Measurements from ENCODE around the gene NFATC4. TPM values are rescaled to one million over a fixed set of nuclear protein-coding genes. Genes with fewer than 3 reads are reported as not detected.

Gene NFATC4
- total and polyA plus RNA-seq, 2 donors, result 41.8 to 136 TPM

DNA sequence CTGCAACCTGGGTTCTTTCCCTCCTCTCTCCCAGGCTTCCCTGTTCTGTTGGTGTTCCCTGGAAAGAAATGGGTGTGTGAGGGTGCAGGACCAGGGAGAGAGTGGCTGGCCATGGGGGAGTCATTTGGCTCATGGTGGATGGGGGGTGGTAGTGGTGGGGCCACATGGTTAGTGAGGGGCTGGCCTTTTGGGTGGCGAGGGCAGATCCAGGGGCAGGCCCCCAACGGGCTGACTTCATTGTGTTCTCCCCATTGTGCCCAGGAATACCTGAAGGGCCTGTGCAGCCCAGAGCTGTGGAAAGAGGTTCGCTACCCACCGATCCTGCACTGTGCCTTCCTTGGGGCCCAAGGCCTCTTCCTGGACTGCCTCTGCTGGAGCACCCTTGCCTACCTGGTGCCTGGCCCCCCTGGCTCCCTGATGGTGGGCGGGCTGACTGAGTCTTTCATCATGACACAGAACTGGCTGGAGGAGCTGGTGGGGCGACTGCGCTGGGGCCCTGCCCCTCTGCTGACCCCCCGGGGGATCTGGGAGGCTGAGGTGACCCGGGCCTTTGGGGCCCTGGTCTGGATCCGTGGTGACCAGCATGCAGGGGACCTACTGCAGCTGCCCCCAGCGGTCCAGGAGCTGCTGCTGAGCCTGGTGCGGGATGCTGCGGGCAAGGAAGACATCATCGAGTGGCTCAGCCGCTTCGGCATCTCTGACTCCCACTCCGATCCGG is 39.8 kb downstream of the NFATC4 start:
- no peaks in the 10 kb centered on the region for H3K36me3 ChIP-seq (ENCODE audit: insufficient read depth)
- WGBS, result 95% methylated on average over 18 of the region's 18 CpGs
- no peak overlapping the region for H3K4me3 ChIP-seq (ENCODE audit: low read depth, low read length)

DNA sequence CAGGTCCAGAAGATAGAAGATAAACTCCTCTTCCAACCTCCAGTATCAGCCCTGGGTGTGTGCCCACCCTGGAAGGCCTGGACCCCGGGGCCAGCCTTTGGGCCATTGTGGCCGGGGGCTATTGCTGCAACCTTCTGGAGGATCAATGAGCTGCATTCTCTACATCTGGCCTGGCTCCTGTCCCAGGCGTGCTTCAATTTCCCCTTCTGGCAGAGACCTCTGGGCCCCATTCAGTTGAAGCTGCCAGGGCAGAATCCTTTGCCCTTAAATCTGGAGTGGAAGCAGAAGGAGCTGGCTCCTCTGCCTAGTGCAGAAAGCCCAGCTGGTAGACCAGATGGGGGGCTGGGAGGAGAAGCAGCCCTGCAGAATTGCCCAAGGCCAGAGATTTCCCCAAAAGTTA is 40.8 kb downstream of the NFATC4 start:
- no peak overlapping the region for H3K4me3 ChIP-seq (ENCODE audit: low read depth, low read length)
- H3K4me1 ChIP-seq (ENCODE audit: insufficient read depth), result no peaks in the 10 kb centered on the region
- 60% methylated on average over 3 of the region's 3 CpGs for WGBS
- DNase-seq (ENCODE audit: extremely low spot score), result no peak
- H3K36me3 ChIP-seq (ENCODE audit: insufficient read depth), result no peaks in the 10 kb centered on the region
- H3K27ac ChIP-seq (ENCODE audit: low read depth), result no peak overlapping the region

More for the DNA sequence above, 39.8 kb downstream of the NFATC4 start:
- no peak overlapping the region for H3K27ac ChIP-seq (ENCODE audit: low read depth)
- H3K4me1 ChIP-seq (ENCODE audit: insufficient read depth), result no peaks in the 10 kb centered on the region
- DNase-seq (ENCODE audit: extremely low spot score), result no peak

DNA sequence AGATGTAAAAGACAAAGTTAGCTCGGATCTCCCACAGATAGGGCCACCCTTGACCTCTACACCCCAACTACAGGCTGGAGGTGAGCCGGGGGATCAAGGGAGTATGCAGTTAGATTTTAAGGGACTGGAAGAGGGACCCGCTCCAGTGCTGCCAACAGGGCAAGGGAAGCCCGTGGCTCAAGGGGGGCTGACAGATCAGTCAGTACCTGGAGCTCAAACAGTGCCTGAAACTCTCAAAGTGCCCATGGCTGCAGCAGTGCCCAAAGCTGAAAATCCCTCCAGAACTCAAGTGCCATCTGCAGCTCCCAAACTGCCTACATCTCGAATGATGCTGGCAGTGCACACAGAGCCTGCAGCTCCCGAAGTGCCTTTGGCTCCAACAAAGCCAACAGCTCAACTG is 41.2 kb downstream of the NFATC4 start:
- no peaks in the 10 kb centered on the region for H3K4me1 ChIP-seq (ENCODE audit: insufficient read depth)
- H3K4me3 ChIP-seq (ENCODE audit: low read depth, low read length), result no peak overlapping the region
- no peak for DNase-seq (ENCODE audit: extremely low spot score)
- 85% methylated on average over 6 of the region's 6 CpGs for WGBS
- H3K36me3 ChIP-seq (ENCODE audit: insufficient read depth), result no peaks in the 10 kb centered on the region
- H3K27ac ChIP-seq (ENCODE audit: low read depth), result no peak overlapping the region

DNA sequence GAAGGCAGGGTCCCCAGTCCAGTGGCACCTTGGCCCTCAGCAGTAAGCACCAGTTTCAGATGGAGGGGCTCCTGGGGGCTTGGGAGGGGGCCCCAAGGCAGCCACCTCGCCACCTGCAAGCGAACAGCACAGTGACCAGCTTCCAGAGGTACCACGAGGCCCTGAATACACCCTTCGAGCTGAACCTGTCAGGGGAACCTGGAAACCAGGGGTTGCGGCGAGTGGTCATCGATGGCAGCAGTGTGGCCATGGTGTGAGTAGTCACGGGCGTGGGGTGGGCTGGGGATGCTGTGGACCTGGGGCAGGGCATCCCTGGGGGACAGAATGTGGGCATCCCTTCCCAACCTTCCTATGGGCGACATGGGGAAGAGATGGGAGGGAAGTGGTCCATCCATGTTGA is 42.0 kb downstream of the NFATC4 start:
- WGBS, result 96% methylated on average over 10 of the region's 10 CpGs
- H3K4me1 ChIP-seq (ENCODE audit: insufficient read depth), result no peaks in the 10 kb centered on the region
- H3K4me3 ChIP-seq (ENCODE audit: low read depth, low read length), result no peak overlapping the region
- no peaks in the 10 kb centered on the region for H3K36me3 ChIP-seq (ENCODE audit: insufficient read depth)
- H3K27ac ChIP-seq (ENCODE audit: low read depth), result no peak overlapping the region
- DNase-seq (ENCODE audit: extremely low spot score), result no peak

DNA sequence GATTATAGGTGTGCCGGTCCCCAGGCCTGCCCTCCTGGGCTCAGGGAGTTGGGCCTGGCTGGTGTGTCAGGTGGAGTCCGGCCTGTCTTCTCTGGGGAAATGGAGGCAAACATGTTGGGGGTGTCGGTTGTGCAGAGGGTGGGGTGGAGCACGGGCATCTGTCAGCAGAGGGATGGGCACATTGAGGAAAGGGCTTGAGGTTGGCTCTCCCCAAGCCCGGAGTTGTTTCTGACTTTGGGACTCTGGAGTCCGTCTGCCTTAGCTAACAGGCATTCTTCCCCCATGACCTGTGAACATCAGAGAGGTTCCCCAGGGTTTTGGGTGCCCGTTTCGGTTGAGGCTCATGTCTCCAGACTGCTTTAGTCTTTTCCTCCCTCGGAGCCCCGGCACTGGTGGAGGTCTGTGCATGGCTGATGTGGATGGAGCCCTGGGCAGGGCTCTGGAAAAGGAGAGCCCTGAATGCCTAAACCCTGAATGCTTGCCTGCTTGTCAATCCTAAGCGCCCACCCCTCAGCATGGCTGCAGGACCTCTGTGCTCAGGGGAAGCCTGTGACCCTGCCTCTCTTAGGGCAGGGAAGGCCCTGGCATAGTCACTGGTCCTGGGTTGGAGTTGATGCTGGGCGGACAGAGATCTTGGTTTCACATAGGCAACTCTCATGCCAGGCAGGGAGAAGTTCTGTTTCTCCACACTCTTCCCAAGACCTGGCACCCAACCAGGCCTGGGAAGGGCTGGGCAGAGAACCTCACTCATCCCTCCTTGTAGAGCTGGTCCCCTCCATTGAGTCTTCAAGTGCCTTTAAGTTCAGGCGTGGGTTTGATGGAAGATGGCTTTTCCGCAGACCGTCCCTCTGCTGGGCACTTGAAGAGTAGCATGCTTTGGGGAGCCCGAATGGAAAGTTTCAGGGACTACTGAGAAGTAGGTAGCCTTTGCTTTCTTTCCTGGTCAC is 43.7 kb downstream of the NFATC4 start:
- no peaks in the 10 kb centered on the region for H3K4me1 ChIP-seq (ENCODE audit: insufficient read depth)
- no peak overlapping the region for H3K27ac ChIP-seq (ENCODE audit: low read depth)
- no peak for DNase-seq (ENCODE audit: extremely low spot score)
- 72% methylated on average over 16 of the region's 16 CpGs for WGBS
- H3K4me3 ChIP-seq (ENCODE audit: low read depth, low read length), result no peak overlapping the region
- H3K36me3 ChIP-seq (ENCODE audit: insufficient read depth), result no peaks in the 10 kb centered on the region

DNA sequence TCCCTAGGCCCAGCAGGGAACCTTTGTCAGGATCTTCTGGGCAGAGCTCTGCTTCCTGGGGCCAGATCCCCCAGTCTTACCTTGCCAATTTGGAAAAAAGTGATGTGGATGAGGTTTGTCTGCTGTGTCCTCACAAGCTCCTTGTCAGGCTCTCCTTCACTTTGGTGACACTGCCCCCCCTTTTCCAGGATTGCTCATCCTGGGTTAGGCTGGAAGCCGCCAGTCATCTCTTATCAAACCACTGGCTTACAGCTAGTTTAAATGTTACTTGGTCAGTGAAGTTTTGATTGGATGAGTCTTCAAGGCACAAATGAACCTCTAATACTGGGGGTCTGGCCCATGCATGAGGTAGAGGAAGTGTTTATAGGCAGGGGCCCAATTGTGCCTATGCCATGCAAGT is 46.1 kb downstream of the NFATC4 start:
- H3K4me3 ChIP-seq (ENCODE audit: low read depth, low read length), result no peak overlapping the region
- no peak for DNase-seq (ENCODE audit: extremely low spot score)

DNA sequence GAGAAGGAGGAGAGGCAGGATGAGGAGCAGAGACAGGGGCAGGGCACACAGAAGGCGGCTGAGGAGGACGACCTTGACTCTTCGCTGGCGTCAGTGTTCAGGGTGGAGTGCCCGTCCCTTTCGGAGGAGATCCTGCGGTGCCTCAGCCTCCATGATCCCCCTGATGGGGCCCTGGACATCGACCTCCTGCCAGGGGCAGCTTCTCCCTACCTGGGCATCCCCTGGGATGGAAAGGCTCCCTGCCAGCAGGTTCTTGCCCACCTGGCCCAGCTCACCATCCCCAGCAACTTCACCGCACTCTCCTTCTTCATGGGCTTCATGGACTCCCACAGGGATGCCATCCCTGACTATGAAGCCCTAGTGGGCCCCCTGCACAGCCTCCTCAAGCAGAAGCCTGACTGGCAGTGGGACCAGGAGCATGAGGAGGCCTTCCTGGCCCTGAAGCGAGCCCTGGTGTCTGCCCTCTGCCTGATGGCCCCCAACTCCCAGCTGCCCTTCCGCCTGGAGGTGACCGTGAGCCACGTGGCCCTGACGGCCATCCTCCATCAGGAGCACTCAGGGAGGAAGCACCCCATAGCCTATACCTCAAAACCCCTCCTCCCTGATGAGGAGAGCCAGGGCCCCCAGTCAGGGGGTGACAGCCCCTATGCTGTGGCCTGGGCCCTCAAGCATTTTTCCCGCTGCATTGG is 46.9 kb downstream of the NFATC4 start:
- H3K4me3 ChIP-seq (ENCODE audit: low read depth, low read length), result no peak overlapping the region
- WGBS, result 88% methylated on average over 15 of the region's 15 CpGs
- no peak for DNase-seq (ENCODE audit: extremely low spot score)
- no peak overlapping the region for H3K27ac ChIP-seq (ENCODE audit: low read depth)
- no peaks in the 10 kb centered on the region for H3K36me3 ChIP-seq (ENCODE audit: insufficient read depth)
- no peaks in the 10 kb centered on the region for H3K4me1 ChIP-seq (ENCODE audit: insufficient read depth)

More for the DNA sequence above, 46.1 kb downstream of the NFATC4 start:
- Histone ChIP-seq H3K27ac (ENCODE audit: low read depth) (no peak overlapping the region), H3K36me3 (ENCODE audit: insufficient read depth) (no peaks in the 10 kb centered on the region), H3K4me1 (ENCODE audit: insufficient read depth) (no peaks in the 10 kb centered on the region)
- 91% methylated on average over 1 of the region's 1 CpG for WGBS

DNA sequence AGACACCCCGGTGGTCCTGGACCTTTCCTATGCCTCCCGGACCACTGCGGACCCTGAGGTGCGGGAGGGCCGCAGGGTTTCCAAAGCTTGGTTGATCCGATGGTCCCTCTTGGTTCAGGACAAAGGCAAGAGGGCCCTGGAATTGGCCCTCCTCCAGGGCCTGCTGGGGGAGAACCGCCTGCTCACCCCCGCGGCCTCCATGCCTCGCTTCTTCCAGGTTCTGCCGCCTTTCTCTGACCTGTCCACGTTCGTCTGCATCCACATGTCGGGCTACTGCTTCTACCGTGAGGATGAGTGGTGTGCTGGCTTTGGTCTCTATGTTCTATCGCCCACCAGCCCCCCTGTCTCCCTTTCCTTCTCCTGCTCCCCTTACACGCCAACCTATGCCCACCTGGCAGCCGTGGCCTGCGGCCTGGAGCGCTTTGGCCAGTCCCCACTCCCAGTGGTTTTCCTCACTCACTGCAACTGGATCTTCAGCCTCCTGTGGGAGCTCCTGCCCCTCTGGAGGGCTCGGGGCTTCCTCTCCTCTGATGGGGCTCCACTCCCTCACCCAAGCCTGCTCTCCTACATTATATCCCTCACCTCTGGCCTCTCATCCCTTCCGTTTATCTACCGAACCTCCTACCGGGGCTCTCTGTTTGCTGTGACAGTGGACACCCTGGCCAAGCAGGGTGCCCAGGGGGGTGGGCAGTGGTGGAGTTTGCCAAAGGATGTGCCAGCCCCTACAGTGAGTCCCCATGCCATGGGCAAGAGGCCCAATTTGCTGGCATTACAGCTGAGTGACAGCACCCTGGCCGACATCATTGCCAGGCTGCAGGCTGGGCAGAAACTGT is 47.7 kb downstream of the NFATC4 start:
- 85% methylated on average over 25 of the region's 25 CpGs for WGBS
- no peak for DNase-seq (ENCODE audit: extremely low spot score)
- Histone ChIP-seq H3K4me1 (ENCODE audit: insufficient read depth) (no peaks in the 10 kb centered on the region), H3K27ac (ENCODE audit: low read depth) (no peak overlapping the region), H3K4me3 (ENCODE audit: low read depth, low read length) (no peak overlapping the region), H3K36me3 (ENCODE audit: insufficient read depth) (no peaks in the 10 kb centered on the region)

DNA sequence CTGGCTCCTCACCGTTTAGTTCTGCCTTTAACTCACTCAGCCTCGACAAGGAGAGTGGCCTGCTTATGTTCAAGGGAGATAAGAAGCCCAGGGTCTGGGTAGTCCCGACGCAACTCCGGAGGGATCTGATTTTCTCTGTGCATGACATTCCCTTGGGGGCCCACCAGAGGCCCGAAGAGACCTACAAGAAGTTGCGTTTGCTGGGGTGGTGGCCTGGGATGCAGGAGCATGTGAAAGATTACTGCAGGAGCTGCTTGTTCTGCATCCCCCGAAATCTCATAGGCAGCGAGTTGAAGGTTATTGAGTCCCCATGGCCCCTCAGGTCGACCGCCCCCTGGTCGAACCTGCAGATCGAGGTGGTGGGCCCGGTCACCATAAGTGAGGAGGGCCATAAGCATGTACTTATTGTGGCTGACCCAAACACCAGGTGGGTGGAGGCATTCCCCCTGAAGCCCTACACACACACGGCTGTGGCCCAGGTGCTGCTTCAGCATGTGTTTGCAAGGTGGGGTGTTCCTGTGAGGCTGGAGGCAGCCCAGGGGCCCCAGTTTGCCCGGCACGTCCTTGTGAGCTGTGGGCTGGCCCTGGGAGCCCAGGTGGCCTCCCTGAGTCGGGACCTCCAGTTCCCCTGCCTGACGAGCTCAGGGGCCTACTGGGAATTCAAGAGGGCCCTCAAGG is 48.4 kb downstream of the NFATC4 start:
- DNase-seq (ENCODE audit: extremely low spot score), result no peak
- Histone ChIP-seq H3K36me3 (ENCODE audit: insufficient read depth) (no peaks in the 10 kb centered on the region), H3K4me3 (ENCODE audit: low read depth, low read length) (no peak overlapping the region), H3K27ac (ENCODE audit: low read depth) (no peak overlapping the region), H3K4me1 (ENCODE audit: insufficient read depth) (no peaks in the 10 kb centered on the region)
- 69% methylated on average over 19 of the region's 19 CpGs for WGBS

DNA sequence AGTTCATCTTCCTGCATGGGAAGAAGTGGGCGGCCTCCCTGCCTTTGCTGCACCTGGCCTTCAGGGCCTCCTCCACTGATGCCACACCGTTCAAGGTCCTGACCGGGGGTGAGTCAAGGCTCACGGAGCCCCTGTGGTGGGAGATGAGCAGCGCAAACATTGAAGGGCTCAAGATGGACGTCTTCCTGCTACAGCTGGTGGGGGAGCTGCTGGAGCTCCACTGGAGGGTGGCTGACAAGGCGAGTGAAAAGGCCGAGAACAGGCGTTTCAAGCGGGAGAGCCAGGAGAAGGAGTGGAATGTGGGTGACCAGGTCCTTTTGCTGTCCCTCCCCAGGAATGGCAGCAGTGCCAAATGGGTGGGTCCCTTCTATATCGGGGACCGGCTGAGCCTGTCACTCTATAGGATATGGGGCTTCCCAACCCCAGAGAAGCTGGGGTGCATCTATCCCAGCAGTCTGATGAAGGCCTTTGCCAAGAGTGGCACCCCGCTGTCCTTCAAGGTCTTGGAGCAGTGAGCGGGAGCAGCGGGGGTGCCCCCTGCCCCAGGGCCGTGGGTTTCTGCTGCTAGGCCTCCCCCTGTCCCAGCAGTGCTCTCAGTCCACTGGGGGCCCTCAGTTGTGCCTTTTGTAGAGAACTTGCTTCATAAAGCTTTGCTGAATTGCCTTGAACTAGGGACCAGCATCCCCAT is 49.1 kb downstream of the NFATC4 start:
- Histone ChIP-seq H3K4me3 (ENCODE audit: low read depth, low read length) (no peak overlapping the region), H3K4me1 (ENCODE audit: insufficient read depth) (no peaks in the 10 kb centered on the region), H3K36me3 (ENCODE audit: insufficient read depth) (no peaks in the 10 kb centered on the region), H3K27ac (ENCODE audit: low read depth) (no peak overlapping the region)
- DNase-seq (ENCODE audit: extremely low spot score), result no peak
- WGBS, result 73% methylated on average over 16 of the region's 16 CpGs

DNA sequence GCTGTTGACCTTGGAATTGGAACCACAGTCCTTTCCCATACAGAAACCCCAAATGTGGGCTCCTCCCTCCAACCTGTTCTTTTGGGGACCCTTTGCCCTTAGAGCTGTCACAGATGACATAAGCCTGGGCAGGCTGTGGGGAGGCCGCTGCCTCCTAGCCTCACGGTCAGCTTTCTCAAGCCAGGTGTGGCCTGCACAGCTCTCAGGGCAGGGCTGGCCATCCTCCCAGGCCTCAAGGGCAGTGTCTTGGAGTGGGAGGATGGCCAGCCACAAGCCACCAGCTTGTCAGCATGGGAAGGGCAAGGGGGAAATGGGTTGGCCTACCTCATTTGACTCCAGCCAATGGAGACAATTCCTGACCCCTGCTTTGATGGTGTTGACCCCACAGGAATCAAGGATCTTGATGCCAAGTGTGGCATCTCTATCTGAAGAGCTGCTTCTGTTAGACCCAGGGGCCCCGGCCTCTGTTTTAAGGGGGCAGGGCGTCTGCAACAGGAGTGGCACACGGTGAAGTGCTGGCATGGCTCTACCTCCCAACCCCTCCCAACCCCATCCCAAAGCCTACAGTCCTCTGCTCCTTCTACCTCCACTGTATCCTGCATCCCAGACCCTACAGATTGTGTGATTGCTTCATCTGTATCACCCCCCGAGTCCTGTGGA is 50.0 kb downstream of the NFATC4 start:
- H3K4me3 ChIP-seq (ENCODE audit: low read depth, low read length), result no peak overlapping the region
- 70% methylated on average over 6 of the region's 6 CpGs for WGBS
- no peak for DNase-seq (ENCODE audit: extremely low spot score)

DNA sequence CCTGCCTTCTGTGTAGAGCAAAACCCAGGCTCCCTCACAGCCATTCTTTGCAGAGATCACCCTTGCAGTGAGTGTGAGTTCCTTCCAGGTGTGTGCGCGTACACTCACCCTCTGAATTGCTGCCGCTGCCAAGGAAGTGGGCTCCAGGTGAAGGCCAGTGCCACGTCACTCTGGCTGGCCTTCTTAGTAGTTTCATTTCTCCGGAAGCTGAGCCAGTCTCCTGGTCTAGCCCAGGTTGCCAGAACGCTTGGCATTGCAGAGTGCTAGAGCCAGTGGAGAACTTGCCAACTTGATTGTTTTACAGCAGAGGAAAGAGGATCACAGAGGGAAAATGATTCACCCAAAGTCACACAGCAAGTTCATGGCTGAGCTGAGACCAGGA is 50.5 kb downstream of the NFATC4 start:
- 67% methylated on average over 6 of the region's 6 CpGs for WGBS
- no peak overlapping the region for H3K27ac ChIP-seq (ENCODE audit: low read depth)
- no peaks in the 10 kb centered on the region for H3K4me1 ChIP-seq (ENCODE audit: insufficient read depth)
- DNase-seq (ENCODE audit: extremely low spot score), result no peak
- no peak overlapping the region for H3K4me3 ChIP-seq (ENCODE audit: low read depth, low read length)
- no peaks in the 10 kb centered on the region for H3K36me3 ChIP-seq (ENCODE audit: insufficient read depth)

More for the DNA sequence above, 50.0 kb downstream of the NFATC4 start:
- no peak overlapping the region for H3K27ac ChIP-seq (ENCODE audit: low read depth)
- no peaks in the 10 kb centered on the region for H3K4me1 ChIP-seq (ENCODE audit: insufficient read depth)
- H3K36me3 ChIP-seq (ENCODE audit: insufficient read depth), result no peaks in the 10 kb centered on the region
